Fibroblast of skin of left biceps (primary cell): ENCODE measurements around the gene SNRNP25.
"Not testable (repeated sequence)": the region's sequence is repeated elsewhere in the genome, so short reads cannot be mapped to it uniquely, and the experiment has no call there.

Source experiments
- DNase-seq, 2 experiments: peaks; one replicate each; pipeline ENCODE4 v3.0.0-alpha.2; 2013; ENCODE audit warnings: low read depth in 2 of 2

Gene SNRNP25

DNA sequence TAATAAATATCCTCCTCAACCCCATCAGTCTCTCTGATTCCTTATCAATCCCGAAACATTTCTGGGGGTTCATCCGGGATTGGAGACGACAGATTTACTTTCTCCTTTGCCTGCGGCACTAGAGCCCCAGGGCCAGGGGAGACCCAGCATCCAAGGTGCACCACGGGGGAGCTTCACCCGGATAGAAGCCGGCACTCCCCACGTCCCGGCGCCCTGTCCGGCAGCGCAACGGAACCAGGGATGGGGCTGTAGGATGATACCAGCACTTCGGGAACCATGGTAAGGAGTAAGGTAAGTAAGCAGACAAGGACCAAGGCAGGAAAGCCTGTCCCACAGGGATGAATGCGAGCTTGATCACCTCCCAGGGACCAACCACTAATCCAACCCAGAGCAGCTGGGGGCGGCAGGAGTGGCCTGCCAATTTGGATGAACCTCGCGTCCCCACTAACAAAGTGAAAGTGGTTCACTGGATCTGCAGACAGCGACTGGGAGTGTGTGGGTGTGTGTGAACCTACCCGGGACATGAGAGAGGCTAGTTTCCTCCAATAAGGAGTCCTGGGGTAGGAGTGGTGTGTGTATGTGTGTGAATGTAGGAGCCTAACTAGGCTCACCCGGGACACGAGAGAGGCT, 12.1 kb upstream of the SNRNP25 start:
- DNase-seq: no peak

- no peak for DNase-seq
Measured at GRCh38 chr16:42069-42457, 11.6 kb upstream of the SNRNP25 start.

GRCh38 chr16:42691-43090, 10.9 kb upstream of the SNRNP25 start:
- no peak for DNase-seq

- no peak for DNase-seq
Measured at GRCh38 chr16:43294-43693, 10.3 kb upstream of the SNRNP25 start.

GRCh38 chr16:44655-45054, 9.0 kb upstream of the SNRNP25 start:
- DNase-seq: no peak

GRCh38 chr16:45454-45853, 8.2 kb upstream of the SNRNP25 start:
- no peak for DNase-seq

DNA sequence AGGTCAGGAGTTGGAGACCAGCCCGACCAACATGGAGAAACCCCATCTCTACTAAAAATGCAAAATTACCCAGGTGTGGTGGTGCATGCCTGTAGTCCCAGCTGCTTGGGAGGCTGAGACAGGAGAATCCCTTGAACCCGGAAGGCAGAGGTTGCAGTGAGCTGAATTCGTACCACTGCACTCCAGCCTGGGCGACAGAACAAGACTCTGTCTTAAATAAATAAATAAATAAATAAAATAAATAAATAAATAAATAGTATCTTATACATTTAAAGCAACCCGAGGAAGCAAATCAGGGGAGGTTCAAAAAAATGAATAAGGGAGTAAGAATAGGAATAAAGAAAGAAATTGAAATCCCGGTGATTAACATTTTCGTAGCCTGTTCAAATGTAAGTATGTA, 7.1 kb upstream of the SNRNP25 start:
- DNase-seq: not testable (repeated sequence)

DNA sequence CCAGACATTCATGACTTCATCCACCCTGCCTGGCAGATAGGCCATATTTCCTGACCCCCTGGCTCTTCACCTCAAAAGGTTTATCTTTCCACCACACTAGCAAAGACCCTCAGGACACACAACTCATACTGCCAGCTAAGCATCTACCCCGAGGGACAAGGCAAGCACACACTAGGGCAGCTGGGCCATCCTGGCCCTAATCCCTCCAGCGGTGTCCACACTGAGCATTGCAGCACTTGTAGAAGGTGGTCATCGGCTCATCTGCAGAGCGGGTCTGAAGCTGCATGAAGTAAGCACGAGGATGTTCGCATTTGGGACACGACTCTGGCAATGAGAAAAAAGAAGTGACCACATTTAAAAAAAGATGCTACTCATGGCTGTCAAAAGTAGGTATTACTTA, 6.4 kb upstream of the SNRNP25 start:
- DNase-seq: no peak

GRCh38 chr16:50769-51591, 2.6 kb upstream of the SNRNP25 start:
- no peak for DNase-seq

DNA sequence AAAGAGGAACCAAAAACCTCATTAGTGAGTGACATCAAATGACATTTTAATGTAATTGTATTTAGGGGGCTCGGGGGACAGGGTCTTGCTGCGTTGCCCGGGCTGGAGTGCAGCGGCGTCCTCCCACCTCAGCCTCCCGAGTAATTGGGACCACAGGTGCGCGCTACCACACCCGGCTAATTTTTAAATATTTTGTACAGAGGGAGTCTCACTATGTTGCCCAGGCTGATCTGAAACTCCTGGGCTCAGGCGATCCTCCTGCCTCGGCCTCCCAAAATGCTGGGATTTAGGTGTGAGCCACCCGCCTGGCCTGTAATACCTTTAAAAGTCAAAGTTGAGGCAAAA, 581 bp downstream of the SNRNP25 start:
- no peak for DNase-seq

DNA sequence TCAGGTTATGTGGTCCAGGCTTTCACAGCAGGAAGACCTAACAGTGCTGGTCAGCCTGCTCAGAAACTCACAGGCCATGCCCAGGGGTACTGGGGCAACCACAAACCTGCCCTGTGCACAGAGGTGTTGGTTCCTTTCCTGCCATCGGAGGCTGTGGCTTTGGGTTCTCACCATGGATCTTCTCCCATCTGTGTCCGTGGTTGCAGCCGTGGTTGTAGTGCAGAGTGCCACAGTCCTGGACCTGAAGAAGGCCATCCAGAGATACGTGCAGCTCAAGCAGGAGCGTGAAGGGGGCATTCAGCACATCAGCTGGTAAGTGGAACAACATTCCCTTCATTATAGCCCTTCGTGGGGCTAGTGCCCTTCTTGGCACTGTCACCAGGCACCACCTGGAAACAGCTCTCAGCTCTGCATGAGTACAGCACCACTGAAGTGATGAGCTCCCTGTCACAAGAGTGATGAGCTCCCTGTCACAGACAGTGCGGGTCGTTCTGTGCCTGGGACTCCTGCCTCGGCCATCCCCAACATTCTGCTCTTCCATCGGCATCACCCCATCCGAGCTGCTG, 2.0 kb downstream of the SNRNP25 start:
- no peak for DNase-seq

DNA sequence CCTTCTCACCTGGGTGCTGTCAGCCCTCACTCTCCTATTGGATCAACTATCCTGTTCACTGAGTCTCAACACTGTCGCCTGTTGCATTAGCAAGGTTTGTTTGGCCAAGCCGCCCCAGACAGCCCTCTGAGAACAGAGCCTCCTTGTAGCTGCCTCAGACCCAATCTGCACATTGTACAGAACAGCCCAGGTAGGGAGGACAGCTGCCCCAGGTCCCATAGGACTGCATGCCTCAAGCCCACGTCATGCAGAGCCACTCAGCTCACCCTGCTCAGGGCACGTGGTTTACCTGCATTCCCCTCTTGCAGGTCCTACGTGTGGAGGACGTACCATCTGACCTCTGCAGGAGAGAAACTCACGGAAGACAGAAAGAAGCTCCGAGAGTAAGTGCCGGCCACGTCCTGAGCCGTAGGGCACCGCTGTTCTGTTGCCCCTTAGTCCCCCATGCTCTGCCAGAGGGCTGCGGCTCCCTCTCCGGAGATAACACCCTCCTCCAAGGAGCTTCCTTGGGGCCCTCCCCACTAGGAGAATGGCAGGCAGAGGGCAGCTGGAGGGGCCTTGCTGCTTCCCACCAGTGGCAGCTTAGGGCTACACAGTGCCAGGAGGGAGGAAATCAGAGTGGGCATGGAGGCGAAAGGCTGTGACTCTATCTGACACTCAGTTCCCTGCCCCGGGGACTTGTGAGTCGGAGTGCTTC, 2.8 kb downstream of the SNRNP25 start:
- no peak for DNase-seq

GRCh38 chr16:57711-58110, 4.1 kb downstream of the SNRNP25 start:
- no peak for DNase-seq

GRCh38 chr16:58491-59439, 5.1 kb downstream of the SNRNP25 start:
- DNase-seq: no peak

DNA sequence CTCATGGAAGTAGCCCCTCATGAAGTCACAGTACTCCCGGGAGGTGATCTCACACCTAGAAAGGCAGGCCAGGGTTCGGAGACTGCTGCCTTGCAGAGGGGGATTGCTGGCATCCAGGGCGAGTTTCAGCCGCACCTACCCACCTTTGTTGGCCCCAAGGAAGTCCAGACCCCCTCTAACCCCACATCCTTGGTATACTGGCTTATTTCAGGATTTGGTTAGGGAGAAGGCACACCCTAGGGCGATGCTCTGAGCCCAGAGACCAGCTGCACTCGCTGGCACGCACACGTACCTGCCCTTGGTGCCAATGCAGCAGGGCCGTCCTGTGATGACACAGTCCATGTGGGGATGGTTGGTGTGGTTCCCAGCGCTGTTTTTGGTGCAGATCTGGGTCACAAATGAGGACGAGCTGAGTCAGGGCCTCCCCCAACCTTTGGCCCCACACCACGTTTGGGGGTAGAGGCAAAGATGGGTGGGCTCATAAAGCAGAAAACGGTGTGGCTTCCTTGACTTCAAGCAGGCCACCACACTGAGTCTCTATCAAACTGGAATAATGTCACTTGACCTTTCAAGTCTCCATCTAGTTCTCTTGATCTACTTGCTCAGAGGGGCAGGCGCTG, 5.9 kb downstream of the SNRNP25 start:
- DNase-seq: no peak

DNA sequence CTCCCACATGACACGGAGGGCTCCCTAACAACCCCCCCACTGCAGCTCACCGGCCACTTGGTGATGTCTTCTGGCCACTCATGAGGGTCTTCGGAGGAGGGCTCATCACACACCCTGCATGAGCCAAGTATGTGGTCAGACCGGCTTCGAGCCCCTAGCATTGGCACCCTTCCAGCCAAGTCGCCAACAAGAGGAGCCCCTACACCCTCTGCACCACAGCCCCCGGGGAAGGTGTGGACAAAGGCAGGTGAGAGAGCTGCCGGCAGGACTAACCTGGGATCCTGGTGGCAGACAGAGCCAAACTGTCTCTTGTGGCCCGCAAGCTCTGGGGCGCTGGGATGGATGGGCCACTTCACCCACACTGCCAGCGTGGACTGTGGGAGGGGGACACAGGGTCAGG, 6.5 kb downstream of the SNRNP25 start:
- no peak for DNase-seq

GRCh38 chr16:60929-61878, 7.6 kb downstream of the SNRNP25 start:
- no peak for DNase-seq

GRCh38 chr16:61879-62281, 8.3 kb downstream of the SNRNP25 start:
- DNase-seq: no peak

DNA sequence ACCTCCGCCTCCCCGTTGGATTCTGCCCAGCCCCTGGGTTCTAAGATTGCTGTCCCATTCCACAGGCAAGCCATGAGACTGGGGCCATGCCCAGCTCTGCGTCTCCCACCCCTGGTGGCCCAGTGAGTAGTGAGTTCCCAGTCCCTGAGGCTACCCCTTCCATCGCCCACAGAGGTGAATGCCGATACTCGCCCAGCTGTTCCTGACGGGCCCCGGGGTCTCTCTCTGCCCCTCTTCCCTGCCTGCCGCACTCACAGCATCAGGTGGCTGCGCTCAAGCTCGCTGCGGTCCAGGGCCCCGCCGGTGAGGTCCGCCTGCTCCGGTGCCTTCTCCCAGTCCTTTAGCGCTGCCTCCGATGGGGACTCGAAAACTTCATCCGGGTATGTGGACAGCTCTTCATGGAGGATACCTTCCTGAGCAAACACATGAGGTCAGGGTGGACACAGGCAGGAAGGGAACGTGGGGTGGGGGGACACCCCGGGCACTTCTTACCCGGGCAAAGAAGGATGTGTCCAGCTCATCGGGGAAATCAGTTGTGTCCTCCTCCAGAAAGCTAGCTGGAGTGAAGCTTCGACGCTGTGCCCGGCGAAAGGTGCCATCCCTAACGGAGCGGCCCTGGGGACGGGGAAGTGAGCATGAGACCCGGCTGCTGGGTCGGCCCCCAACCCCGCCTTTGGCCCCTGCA, 8.8 kb downstream of the SNRNP25 start:
- DNase-seq: no peak
